GM19452 (cell line): ENCODE measurements around the gene DQX1.

Experiments used
- ATAC-seq: cut with Tn5 transposase; IDR thresholded peaks from one replicate; pipeline ENCODE4 v1.9.1; 2021; ENCODE audit not compliant: unreplicated experiment

Gene DQX1

DNA sequence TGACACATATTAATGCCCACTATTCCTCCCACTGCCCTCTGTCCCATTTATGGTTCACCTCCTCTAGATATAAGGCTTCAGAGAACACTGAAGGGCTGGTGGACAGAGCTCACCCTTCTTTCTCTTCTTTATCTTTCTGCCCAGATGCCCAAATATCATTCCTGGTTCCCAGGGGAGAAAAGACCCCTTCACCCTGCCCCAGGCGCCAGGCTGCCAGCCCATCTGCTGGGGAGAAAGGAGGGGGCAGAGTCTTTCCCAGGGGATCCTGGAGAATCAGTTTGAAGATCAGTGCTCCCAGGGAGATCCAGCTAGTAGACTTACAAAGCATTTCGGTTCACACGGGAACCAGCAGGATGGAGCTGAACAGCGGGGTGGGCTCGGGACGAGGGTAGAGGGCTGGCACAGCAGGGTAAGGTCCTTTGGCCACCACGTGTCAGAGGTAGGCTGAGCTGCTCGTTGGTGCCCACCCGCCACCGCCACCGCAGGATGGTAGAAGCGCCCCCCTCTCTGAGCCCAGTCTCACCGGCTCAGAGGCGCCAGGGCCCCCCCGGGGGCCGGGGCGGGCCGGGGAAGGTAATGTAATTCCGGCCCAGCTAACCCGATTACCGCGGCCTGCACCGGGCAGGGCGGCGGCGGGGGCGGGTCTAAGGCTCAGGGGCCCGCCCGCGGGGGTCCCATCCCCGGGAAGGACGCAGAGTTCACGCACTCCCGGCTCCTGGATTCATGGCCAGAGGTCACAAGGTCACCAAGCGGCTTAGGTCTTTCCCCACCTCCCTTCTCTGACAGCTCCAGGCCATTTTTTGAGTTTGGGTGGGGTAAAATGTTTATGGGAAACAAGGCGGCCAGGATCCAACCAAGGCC is 13.1 kb downstream of the DQX1 start:
- ATAC-seq, result no peak

DNA sequence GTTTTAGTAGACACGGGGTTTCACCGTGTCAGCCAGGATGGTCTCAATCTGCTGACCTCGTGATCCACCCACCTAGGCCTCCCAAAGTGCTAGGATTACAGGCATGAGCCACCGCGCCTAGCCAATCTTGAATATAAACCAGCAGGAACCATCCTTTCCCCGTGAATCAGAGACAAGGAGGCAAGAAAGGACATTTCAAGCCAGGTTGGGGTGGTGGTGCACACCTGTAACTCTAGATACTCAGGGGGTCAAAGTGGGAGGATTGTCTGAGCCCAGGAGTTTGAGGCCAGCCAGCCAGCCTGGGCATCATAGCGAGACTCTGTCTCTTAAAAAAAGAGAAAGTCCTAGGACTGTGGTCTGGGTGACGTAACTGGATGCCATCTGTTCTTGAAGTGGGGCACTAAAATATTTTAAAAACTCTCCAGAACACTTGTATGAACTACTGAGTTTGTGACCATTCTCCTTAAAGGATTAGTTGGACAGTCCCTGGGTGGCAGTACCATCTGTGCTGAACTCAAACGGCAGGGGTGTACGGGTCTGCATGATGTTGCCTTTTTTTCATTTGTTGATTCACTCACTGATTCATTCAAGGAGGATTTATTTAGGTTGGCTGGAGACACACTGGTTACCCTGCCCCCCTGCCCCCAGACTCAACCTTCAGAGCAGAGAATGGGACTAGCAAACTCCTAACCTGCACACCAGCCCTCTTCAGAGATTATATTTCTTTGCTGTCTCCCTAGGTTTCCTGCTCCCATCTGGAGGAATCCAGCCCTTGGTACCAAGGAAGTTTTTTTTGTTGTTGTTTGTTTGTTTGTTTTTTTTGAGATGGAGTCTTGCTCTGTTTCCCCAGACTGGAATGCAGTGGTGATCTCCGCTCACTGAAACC is 14.7 kb downstream of the DQX1 start:
- no peak for ATAC-seq

DNA sequence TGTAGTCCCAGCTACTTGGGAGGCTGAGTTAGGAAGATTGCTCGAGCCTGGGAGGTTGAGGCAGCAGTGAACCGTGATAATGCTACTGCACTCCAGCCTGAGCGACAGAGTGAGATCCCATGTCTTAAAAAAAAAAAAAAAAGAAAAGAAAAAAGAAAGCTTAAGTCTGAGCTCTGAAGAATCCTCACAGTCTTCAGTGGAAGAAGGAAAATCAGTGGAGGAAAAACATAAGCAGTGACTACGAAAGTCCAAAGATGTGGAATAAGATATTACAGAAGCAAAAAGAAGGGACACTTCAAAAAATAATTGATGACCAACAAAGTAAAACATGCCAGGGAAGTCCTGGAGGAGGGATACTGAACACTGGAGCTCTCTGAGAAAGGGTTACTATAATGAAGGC is 15.8 kb downstream of the DQX1 start:
- no peak for ATAC-seq

DNA sequence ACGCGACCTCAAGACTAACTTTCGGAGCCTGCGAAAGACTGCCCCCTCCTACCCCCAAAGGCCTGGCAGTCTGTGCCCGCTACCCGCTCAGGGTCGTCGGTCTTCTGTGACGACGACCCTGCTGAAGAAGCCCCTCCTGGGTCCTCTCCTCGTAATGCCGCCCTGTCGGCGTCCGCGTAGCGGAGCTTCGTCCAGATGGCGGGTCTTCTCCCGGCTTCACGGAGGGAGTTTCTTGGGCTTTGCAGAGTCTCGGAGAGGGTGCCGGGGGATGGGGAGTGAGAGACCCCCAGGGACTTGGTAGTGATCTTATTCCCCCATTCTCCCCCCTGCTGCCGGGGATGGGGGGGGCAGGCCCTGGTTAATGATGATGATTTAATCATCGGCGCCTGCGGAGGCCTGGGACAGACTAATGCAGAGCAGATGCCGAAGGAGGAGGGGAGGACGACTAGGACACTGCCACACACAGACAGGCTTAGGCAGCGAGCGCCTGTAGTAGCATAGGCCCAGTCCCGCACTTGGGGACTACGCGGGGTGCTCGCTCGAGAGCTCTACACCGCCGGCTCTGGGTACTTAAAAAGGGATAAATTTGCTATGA is 18.0 kb downstream of the DQX1 start:
- no peak for ATAC-seq

DNA sequence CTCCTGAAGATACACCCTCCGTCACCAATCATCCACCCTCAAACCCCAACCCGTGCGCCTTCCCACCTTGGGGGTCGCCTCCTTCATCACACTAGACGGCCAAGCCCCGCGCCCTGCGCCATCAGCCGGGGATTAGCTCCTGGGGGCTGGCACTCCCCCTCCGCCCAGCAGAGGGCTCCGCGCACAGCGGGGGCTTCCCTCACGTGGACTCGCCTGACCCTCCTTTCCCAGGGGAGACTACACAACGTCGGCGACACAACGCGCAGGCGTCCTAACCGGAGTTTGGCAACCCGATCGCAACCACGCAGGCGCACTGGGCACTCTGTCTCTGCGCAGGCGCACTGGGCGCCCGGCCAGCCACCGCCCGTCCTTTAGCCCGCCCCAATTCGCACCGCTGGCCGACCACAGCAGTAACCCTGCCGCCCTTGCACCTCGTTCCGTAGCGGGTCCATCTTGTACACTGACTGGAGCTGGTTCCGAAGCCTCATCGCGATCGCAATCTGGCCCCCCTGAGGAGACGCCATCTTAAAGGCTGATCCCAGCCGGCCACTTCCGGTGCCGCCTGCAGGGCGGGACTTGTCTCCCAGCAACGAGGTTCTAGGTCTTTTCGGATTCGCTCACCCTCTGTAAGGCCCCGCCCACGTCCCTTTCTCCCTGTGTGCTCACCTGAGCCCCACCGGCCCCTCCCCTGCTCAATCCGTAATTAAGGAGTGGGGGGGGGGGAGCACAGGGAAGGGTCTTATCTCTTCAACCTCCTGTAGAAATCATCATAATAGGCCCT is 18.7 kb downstream of the DQX1 start, which contains the start of gene PCGF1:
Gene PCGF1 (minus strand): TSS at position 551 of the 781 bp plus-strand sequence. CDS start 27 bp downstream, at position 524.
- ATAC-seq, result peak; percentile 86

DNA sequence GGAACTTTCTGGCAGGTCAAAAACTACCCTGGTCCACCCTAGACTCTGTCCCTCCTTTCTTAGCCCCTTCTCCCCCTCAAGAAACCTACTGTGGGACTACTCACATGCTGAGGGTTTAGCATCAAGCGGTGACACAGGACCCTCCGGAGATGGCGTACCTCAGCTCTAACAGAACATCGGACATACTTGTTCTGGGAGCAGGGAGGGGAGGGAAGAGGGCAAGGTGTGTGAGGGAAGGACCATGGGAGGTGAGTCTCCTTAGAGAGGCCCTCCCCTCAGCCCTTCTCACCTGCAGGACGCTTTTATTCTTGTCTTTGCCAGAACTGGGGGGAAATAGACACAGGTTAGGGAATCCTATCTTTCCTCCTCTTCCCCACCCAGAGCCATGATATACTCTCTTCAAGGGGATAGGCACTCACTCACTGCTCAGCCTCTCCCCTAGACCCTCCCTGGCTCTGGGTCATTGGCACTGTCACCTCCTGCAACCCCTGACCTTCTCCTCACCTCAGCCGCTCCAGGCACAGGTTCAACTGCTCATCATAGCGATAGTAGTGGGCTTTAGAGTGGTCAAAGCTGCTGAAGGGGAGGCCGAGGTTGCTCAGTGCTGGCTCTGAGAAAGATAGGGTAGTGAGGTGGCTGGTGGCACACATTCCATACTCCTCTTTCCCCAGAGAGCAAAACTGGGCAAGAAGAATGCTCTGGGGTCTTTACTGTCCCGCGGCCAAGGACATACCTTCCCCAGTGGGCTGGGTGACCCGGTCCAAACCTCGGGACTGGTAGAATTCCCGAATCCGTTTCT is 20.4 kb downstream of the DQX1 start:
- no peak for ATAC-seq

DNA sequence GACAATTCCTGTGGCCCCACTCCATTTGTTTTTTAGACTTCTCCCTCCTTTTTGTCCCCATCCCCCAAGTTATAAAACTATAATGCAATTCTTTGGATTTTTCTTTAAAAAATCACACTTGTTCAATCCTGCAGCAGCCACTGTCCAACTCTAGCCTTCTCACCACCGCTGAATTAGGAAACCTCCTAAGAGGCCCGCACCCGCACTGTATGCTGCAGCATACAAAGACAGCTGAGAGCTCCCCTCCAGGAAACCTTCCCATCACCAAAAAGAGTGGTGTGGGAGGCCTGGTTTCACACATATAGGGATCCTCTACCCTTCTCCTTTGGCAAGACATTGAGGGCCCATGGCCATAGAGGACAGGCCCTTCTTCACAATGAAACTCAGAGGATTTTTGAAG is 21.4 kb downstream of the DQX1 start:
- ATAC-seq, result no peak

DNA sequence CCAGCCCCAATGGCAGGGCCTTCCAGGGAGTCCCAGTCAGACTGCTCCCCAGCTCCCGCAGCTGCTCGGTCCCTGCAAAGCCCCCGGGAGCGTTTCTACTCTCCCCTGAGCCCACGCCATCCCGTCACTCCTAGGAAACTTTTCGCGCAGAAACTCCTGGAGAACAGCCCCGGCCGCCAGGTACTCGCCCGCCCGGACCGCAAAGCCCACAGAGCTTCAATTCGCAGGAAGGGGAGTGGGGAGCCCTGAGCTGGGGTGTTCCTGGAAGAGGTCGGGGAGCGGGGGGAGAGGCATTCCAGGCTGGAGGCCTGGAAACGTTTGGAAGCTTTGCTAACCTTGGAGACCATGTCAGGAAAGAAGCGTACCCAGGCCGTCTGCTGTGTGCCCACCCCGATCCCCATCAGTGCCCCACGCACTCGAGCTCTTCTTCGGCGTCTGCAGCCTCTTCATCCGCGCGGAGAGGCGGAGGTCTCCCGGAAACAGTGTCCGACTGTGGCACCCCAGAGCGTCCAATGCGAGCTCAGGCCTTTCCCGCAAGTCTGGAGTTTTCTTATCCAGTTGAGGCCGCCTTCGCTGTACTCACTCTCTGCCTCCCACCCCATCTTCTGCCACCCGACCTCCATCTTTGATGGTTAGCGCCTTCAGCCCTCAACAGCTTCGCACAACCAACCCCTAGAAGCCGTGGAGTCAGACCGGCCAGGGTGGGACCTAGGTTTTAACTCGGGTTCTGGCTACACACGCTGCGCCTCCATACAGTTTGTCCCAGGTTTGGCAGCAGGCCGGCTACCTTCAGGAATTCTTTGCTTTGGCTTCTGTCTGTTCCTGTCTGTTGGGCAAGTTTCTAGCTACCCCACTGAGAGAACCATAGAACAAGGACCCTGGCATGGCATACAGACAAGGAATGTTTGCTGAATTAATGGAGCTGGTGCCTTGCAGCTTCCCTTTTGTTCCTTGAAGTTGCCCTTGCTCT is 22.2 kb downstream of the DQX1 start:
- ATAC-seq, result no peak

DNA sequence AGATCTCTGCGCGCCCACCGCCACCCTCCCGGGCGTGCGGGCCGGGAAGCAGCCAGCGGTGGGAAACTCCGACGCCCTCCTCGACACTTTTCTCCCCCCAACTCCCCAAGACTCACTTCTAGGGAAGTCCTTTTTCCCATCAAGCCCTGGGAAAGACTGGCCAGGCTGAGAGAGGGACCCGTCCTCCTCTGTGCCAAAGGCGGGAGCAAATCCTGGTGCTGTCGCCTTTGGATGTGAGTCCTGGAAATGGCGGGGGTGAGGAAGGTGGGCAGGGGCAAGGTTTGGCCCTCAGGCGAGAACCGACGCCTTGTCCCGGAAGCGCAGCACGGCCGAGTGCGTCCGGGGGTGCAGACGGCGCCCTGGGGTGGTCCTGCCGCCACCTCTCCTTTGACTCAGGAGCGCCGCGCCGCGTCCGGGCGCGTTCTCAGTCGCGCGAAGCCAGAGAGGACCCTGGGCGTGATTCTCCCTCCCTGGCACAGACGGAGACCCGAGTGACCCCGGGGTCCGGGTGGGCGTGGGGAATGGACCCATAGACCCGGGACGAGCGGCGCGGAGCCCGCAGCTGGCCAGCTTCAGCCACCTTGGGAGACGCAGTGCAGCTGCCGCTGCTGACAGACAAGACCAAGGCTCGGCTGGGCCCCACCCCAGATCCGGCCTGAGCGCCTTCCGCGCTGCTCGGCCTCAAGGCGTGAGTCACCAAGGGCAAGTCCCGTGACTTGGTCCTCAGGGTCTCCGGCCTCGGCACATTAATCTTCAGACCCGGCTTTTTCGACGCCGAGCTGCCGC is 23.1 kb downstream of the DQX1 start:
- peak; percentile 50 for ATAC-seq

DNA sequence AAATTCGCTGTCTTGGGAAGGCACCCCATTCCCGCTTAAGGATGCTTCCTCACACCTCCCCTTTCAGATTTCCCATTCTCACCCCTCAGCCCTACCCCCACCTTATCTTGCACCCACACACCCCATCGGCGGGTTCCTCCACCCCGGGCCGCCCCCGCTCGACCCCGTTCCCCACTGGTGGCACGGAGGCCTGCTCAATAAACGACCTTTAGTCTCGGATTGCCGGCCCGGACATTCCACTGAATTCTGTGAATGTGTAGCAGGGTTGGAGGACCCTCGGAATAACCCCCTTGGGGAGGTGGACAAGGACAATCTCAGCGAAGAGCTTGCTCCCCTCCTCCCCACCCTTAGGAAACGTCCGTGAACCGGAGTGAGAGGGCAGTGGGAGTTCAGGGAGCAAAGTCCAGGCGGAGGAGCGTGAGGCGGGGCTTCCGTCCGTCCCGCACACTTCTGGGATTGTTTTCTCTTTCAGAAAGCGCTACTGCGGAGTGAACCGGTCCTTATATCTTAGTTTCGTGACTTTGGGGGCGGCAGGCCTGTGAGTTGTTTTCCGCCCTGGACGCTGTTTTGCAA is 23.8 kb downstream of the DQX1 start:
- no peak for ATAC-seq

DNA sequence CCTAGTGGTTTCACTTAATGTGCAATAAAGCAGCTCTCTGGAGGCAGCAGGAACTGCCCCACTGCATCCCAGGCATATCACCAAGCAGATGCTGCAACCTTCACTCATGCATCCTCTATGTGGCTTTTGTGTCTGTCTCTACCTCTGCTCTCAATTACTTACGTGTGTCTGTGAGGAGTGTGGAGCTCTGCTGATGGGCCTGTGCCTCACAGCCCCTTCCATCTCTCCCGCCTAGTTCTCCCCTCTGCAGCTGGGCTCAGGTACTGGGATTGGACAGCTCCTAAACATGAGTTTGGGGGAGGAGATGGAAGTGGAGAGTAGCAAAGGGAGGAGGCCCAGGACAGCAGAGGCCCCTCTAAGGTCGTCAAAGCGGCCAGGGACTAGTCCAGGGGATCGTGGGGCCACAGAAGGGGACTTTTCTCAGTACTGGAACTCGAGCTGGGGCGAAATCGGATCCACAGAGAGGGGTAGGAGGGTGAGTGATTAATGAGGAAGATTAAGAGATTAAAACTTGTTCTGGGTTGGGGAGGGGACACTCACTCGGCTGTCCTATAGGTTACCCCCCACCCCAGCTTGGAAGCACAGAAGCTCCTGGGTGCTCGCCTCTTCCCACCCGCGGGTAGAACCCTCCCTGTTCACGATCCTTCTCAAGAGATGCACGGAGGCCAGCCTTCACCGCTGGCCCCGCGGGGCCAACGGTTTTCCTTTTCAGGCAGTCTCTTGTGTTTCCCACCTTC is 24.5 kb downstream of the DQX1 start:
- no peak for ATAC-seq

DNA sequence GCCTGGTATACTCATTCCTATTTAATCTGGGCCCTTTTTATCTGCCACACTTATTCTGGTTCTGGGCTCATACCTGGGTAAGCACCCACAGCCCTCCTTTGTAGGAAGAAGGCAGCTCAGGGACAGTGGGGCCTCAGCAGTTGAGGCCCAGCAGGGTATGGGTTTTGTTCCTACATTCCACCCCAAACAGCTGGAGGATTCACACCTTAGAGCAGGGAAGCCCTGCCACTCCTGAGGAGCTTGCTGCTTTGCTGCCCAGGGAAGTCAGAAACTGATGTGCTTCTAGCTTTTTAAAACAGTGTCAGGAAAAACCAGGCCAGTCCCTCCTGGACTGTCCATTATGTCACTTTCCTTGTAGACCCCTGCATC is 25.5 kb downstream of the DQX1 start:
- no peak for ATAC-seq

DNA sequence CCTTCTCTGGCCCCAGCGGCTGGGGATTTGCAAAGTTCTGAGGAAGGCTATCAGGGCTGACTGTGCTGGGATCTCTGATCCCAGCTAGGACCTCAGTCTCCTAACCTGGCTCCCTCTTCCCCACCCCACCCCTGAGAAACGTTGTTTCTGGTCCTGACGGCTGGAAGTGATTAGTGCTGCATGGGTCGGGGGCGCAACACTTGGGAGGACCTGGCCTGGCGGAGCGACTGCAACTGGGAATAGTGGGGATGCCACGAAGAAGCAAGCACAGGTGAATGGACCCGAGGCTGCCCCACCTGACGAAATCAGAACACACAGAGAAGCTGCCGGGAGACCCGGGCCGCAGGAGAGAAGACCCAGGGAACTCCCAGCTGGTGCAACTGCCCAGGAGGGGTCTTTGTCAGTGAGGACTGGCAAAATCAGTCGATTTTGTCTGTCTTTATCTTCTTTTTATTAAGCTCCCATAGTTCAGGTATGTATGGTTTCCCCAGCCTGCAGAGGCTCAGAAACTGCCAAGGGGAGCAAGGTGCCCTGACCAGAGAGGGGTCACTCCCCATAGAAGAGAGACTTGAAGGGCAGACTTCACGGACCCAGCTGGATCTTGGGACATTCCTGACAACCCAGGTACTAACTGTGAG is 26.0 kb downstream of the DQX1 start:
- no peak for ATAC-seq

DNA sequence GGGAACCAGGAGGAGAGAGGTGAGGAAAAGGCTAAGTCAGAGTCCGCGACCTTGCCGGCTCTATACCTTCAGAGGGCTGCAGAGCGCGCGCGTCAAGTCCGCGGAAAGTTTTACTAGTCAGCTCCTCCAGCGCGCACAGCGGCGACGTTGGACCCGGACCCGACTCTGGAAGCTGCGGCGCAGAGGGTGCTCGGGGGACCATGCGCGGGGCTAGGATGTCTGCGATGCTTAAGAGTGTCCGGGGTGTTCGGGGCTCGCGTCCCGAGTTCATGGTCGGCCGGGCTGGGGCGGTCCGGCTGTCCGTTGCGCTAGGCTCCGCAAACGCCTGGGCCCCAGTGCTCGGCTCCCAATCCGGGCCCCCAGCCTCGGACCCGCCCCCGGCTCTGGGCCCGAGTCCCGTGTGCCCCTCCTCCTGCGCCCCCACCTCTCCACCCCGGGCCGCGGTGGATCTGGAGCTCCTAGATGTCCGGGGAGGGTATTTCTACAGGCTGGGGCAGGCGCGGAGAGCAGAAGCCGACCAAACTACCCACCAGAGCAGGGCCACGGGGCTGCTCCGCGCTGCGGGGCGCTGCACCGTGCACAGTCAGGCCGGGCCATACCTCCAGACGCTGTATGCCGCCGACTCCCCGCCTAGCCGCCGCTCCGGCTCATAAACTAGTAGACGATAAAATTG is 26.6 kb downstream of the DQX1 start, which contains the start of gene LBX2:
Gene LBX2 (minus strand): TSS at position 337 of the 673 bp plus-strand sequence. CDS start 66 bp downstream, at position 271.
- no peak for ATAC-seq

DNA sequence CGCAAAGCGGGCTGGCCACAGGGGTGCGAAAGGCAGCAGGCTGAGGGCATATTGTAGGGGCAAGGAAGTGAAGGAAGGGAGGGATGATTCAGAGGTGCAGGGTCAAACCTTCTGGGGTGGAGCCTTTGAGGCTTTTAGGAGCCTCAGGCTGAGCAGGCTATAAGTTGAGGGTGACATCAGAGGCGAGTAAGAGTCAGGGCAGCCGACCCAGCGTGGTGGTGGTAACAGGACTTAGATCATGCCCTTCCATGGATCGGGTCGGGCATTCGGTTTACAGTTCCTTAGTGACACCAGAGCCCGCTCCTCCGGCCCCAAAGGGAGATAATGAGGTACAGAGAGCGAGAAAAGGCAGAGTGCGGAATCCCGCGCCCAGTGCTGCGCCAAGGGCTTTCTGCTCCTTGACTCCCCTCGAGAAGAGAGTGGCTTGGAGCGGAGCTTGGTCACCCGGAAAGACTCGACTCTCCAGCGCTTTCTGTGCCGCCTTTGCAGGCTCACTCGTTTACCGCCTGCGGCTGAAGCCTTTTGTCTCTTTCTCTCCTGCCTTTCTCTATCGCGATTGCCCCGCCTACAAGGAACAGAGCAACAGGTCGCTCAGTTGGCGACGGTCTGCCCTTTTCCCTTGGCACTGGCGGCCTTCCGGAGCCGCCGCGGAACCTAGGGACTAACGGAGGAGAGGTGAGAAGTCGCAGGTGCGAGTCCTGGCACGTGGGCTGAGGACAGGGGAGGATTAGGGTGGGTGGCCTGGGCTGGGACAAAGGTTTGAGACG is 27.3 kb downstream of the DQX1 start:
- no peak for ATAC-seq
